Skeletal muscle satellite cell (primary cell): Measurements from ENCODE around the gene RASSF4.

Source experiments
- H3K27me3 ChIP-seq: 2 replicates; pipeline ENCODE4 v1.7.0; 2013; ENCODE audit warnings: low read length; ENCODE audit not compliant: control insufficient read depth, insufficient read depth
- H3K36me3 ChIP-seq: 2 replicates; pipeline ENCODE4 v1.7.0; 2013; ENCODE audit warnings: mild to moderate bottlenecking, control low read depth, low read length; ENCODE audit not compliant: insufficient read depth
- H3K4me1 ChIP-seq: 2 replicates; pipeline ENCODE4 v1.7.0; 2013; ENCODE audit warnings: low read length; ENCODE audit not compliant: control insufficient read depth, insufficient read depth
- H3K4me2 ChIP-seq: 2 replicates; pipeline ENCODE4 v1.7.0; 2013; ENCODE audit warnings: mild to moderate bottlenecking, low read length
- H3K4me3 ChIP-seq: 2 replicates; pipeline ENCODE4 v1.7.0; 2013; ENCODE audit warnings: low read length
- H3K9ac ChIP-seq: 2 replicates; pipeline ENCODE4 v1.7.0; 2013; ENCODE audit warnings: mild to moderate bottlenecking, low read depth, low read length, moderate library complexity
- H3K9me3 ChIP-seq: replicated peaks from 2 replicates; pipeline ENCODE4 v1.7.0; 2013; ENCODE audit warnings: mild to moderate bottlenecking, control low read depth, low read length

RASSF4 gene

DNA sequence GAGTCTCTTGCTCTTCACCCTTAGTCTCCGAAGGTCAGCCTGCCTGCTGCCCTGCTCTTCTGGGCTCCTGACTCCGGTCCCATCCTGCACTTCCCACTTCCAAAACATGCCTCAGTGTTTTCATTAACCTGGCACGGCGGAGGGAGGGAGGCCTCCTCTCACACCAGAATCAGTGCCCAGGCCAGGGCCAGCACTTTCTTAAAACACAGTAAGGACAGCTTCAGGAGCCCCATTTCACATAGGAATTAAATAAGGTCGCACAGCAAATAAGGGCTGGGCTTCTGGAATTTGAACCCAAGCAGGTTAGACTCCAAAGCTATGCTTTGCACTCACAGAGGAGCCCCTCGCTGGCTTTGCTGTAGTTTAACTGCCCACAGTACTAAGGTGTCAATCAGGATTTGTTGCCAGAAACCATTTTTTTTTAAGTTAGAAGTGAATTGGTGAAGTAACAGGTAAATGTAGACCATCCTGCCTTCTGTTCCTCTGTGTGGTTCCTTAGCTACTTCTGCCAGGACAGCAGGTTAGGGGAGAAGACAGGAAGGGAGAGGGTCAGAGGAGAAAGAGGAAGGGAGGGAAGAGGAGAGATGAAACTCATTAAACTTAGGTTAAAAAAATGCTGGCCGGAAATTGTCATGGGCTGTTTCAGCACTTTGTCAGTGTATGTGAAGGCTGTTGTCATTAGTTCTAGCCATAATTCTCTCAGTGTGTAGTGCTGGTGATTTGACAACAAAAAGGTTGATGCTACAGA lies 1.1 kb downstream of the RASSF4 start:
- Histone ChIP-seq H3K4me3 (peak overlapping the region; percentile 97), H3K9me3 (no peaks in the 10 kb centered on the region), H3K4me2 (peak overlapping the region; percentile 89), H3K36me3 (peaks cover 4% of the 10 kb centered on the region), H3K9ac (peak overlapping the region; percentile 61), H3K4me1 (peaks cover 51% of the 10 kb centered on the region), H3K27me3 (no peaks in the 10 kb centered on the region)

DNA sequence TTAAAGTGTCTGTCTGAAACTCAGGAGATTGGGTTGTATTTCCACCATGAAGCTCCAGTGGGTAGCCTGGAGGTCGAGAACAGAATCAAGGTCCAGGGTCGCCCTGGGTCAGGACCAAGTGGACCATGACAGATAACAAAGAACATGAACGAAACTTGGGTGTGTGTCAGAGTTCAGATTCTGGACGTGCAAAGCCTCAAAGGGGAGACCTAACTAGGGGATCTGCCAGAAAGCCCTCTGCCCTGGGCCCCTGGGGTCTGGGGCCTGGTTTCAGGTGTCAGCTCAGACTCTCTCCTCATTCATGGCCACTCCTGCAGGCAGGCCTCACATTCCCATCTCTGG lies 1.6 kb downstream of the RASSF4 start:
- Histone ChIP-seq H3K9me3 (no peaks in the 10 kb centered on the region), H3K36me3 (peaks cover 4% of the 10 kb centered on the region), H3K4me1 (peaks cover 55% of the 10 kb centered on the region), H3K4me2 (peak overlapping the region; percentile 89), H3K4me3 (no peak overlapping the region), H3K9ac (no peak overlapping the region), H3K27me3 (no peaks in the 10 kb centered on the region)

DNA sequence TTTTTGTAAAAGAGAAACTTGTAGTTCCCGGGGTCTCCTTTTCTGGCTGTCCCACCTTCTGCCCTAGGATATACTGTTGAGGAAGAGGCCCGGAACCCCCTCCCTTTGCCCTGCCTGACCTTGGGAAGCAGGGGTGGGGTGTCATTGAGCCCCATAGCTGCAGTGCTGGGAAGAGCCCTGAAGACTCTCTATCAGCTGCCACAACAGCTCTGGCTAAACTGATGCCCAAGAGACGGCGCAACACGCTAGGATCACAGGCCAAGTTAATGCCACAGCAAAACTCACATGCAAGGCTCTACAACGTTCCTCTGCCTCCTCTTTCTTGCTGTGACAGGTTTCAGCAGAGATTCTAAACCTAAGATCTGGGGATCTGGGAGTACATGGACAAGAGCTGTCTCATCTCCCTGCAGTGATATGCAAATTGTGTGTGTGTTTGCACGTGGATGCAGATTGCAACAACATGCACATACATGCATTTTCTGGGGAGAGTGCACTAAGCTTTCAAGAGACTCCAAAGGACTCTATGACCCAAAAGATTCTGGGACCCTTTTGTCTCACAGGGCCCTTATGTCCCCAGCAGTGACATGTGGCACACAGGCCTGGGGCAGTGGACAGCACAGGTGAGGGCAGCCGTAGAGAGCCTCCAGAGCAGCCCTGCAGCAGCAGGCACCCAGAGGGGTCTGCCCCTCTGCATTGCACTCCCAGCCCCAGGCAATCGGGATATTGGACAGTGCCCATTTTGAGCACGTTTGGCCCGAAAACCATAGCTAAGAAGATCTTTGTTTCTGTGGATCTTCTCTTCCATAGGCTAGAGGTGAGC lies 2.5 kb downstream of the RASSF4 start:
- Histone ChIP-seq H3K4me3 (no peak overlapping the region), H3K9ac (no peak overlapping the region), H3K4me1 (peaks cover 64% of the 10 kb centered on the region)

DNA sequence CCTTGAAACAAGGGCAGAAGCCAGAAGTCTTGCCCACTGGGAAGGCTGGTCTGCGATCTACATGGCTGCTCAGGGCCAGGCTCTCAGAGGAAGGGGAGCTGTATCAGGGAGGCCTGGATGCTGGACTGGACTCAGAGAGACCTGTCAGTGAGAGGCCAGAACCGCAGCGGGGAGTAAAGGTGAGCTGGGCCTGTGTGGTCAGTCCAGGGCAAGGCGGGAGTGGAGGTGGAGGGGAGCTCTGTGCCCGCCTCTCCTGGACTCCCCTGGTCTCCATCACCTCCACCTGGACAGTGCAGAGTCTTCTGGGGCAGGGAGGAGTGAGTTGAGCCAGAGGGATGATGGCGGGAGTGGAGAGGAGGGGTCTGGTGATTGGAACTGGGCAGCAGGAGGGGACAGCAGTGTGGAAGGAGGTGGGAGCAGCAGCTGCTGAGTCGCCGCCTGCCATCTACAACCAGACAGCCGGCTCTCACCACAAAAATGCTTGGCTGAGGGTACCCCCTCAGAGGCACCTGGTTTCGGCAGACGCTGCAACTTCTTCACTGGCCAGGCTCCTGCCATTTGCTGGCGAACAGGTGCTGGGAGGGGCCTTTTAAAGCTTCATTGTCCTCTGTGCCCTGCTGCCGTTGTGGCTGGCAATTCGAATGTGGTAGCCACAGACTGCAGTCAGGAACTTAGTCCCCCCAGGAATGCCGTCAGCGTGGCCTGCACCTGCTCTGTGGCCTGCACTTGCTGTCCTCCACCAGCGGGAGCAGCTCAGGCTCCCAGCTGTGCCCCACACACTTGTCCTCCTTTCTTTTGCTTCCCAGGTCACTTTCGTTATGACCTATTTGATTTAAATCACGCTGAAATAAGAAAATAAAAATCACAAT lies 3.5 kb downstream of the RASSF4 start:
- Histone ChIP-seq H3K9ac (peak overlapping the region; percentile 17), H3K27me3 (no peaks in the 10 kb centered on the region), H3K4me1 (peaks cover 68% of the 10 kb centered on the region), H3K4me3 (no peak overlapping the region), H3K9me3 (no peaks in the 10 kb centered on the region), H3K36me3 (no peaks in the 10 kb centered on the region), H3K4me2 (peak overlapping the region; percentile 38)

More for the DNA sequence above, 2.5 kb downstream of the RASSF4 start:
- Histone ChIP-seq H3K27me3 (no peaks in the 10 kb centered on the region), H3K36me3 (no peaks in the 10 kb centered on the region), H3K4me2 (no peak overlapping the region), H3K9me3 (no peaks in the 10 kb centered on the region)

DNA sequence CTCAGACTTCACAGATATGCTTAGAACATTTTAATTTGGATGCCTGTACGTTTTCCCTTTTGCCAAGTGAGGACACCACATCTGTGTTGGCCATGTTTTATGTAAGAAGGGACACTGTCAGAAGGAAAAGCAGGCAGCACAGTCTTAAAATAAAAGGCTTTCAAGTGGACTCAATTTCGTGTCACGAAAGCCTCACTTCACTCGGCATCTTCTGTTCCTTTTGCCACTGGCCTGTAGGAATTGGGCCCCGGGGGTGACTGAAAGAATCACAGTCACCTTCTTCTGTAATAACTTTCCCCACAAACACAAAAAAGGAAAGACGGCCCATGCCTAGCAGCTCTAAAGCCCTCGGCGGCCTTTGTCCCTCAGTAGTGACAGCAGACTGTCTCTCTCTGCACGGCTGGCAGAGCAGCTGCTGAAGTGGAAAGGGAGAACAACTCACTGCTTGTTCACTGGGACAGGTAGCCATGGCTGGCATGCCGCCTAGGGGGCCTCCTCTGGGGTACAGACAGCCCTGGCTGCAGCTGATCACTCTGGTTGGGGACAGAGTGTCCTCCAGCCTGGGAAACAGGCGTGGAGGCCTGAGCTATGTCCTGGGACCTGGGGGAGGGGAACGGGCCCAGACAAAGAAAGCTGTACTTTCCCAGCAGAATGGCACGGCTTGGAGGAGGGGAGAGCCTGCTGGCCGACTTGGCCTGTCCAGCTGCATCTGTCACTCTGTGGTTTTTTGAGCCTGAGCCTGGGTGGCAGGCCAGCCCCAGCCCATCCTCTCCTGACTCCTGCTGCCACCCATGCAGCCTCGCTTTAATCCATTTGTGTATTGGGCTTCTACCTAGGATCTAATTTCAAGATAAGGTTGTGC lies 4.4 kb downstream of the RASSF4 start:
- H3K4me1 ChIP-seq: peaks cover 68% of the 10 kb centered on the region
- no peak overlapping the region for H3K4me3 ChIP-seq
- H3K9ac ChIP-seq: peak overlapping the region; percentile 17
- H3K27me3 ChIP-seq: no peaks in the 10 kb centered on the region
- no peaks in the 10 kb centered on the region for H3K36me3 ChIP-seq
- peak overlapping the region; percentile 38 for H3K4me2 ChIP-seq
- no peaks in the 10 kb centered on the region for H3K9me3 ChIP-seq

DNA sequence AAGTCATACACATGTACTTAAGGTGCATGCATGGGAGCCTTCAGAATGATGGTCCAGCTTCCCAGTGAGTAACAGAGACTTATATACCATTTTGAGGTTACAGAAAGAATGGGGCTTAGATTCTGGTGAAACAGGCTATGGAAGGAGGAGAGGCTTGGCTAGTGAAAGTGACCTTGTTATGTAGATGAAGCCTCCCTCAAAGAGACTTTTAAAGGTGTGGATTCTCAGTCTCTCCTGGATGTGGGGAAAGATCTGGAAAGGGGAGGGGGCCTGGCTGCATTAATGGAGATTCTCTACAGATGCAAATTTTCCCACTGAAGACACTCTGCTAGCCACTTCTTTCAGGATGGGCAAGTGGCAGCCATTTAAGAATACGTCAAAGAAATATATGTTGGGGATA lies 5.5 kb downstream of the RASSF4 start:
- Histone ChIP-seq H3K9ac (no peak overlapping the region), H3K9me3 (no peaks in the 10 kb centered on the region), H3K4me1 (peaks cover 63% of the 10 kb centered on the region)

DNA sequence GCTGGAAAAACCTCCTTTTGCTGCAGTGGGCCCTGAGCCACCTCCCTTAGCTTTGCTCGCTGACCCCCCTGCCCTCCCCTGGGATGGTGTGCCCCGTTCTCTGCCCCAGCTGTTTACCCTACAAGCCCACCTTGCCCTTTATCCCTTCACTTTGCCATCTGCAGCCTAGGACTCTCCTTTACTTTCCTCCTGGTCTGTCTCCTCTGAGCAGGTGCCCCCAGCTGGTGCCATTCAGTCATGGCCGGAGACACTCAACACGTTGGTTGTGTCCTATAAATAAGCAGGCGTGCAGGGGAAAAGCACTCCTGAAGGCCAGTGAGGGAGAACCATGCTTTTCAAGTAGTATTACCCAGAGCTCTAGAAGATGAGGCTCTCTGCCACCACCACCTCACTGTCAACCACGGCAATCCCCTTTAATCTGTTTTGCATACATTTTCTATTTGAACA lies 6.1 kb downstream of the RASSF4 start:
- H3K9me3 ChIP-seq: no peaks in the 10 kb centered on the region
- H3K4me3 ChIP-seq: no peak overlapping the region
- H3K27me3 ChIP-seq: no peaks in the 10 kb centered on the region
- no peaks in the 10 kb centered on the region for H3K36me3 ChIP-seq
- no peak overlapping the region for H3K4me2 ChIP-seq
- no peak overlapping the region for H3K9ac ChIP-seq
- H3K4me1 ChIP-seq: peaks cover 58% of the 10 kb centered on the region

More for the DNA sequence above, 5.5 kb downstream of the RASSF4 start:
- Histone ChIP-seq H3K27me3 (no peaks in the 10 kb centered on the region), H3K4me3 (no peak overlapping the region), H3K4me2 (no peak overlapping the region), H3K36me3 (no peaks in the 10 kb centered on the region)

DNA sequence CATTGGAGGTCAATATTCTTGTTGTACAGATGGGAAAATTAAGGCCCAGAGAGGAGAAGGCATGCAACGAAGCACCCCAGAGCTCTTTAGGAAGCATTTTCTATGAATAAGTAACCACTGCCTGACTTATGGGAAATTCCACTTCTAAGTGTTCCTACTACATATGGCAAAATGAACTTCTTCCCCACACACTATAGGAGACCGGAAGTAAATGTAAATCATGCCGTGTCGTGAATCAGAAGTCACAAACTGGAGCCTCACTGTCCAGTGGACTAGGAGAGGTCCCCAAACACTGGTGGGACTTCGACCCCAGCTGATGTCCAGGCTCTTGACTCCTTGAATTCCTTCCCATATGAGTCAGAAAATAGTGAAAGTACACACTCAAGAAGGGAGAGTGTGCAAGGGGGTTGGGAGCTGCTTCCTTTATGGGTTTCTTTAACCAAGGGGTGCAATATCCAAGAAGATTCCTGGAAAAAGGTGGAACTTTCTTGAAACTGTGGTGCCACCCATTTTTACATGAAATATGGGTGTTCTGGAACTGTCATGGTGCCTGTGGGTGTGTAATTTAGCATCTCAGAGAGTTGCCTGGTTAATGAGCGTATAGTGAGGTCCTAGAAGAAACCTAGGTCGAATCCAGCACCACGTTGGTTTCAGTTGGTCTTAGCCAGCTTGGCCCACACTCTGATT lies 6.7 kb downstream of the RASSF4 start:
- H3K9ac ChIP-seq: no peak overlapping the region
- peak overlapping the region; percentile 22 for H3K4me3 ChIP-seq
- no peaks in the 10 kb centered on the region for H3K36me3 ChIP-seq
- H3K9me3 ChIP-seq: no peaks in the 10 kb centered on the region
- peak overlapping the region; percentile 44 for H3K4me2 ChIP-seq
- H3K4me1 ChIP-seq: peaks cover 52% of the 10 kb centered on the region
- no peaks in the 10 kb centered on the region for H3K27me3 ChIP-seq

DNA sequence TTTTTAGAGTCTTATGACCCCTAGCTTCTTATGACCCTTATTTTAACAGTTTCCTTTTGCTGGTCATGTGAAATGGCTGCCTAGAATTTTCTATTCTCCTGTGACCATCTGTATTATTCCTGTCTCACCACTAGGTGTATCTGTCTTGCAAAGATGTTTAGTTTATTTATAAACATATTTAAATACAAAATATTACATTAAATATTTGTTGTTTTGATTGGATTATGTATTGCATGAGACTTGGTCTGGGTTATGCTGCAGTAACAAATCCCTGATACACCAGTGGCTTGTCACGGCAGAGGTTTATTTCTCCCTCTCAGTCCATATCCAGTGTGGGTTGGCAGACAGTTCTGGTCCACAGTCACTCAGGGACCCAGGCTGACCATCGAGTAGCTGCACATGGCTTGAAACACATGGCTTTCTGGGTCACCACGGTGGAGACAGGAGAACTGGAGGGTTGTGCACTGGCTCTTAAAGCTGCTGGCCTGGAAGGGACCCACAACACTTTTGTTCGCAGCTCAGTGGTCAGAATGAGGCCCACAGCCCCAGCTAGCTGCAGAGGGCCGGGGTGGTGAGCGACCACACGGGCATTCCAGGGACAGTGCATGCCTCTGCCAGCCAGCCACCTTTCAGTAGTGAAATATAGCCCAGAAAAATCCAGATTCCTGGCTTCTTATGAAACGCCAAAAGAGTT lies 7.4 kb downstream of the RASSF4 start:
- Histone ChIP-seq H3K27me3 (no peaks in the 10 kb centered on the region), H3K9me3 (no peaks in the 10 kb centered on the region), H3K4me2 (no peak overlapping the region), H3K4me1 (peaks cover 52% of the 10 kb centered on the region), H3K9ac (no peak overlapping the region), H3K36me3 (peaks cover 6% of the 10 kb centered on the region), H3K4me3 (no peak overlapping the region)

DNA sequence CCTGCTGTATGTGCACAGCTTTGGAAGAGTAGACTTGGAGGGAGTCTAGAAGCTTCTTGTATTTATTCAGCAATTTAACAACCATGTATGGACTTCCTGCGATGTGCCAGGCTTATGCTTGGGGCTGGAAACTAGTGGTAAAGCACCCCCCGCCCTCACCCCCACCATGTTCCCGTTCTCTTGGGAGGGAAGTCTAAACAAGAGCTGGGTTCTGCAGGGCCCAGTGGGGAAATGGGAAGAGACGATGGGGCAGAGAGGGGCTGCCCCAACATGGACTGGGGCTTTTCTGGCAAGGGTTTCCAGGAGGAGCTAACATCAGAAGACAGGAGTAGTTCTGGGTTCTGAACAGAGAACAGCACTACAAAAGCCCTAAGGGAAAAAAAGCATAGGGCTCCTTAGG lies 8.0 kb downstream of the RASSF4 start:
- Histone ChIP-seq H3K4me1 (peaks cover 52% of the 10 kb centered on the region), H3K4me3 (no peak overlapping the region), H3K9ac (peak overlapping the region; percentile 34), H3K27me3 (no peaks in the 10 kb centered on the region), H3K4me2 (peak overlapping the region; percentile 65), H3K9me3 (no peaks in the 10 kb centered on the region), H3K36me3 (peaks cover 6% of the 10 kb centered on the region)
